GM12875 (cell line): ENCODE data around the gene EPS8L3.

Source experiments
- H3K4me3 ChIP-seq: one replicate; pipeline ENCODE4 v1.5.1; 2011; ENCODE audit warnings: low read depth, low read length, control low read depth
- TF ChIP-seq, protein P1 (sequence below): IDR thresholded peaks from 2 replicates; pipeline ENCODE4 v1.5.1; 2011; ENCODE audit warnings: low read depth, mild to moderate bottlenecking, control low read depth, inconsistent platforms, low read length, moderate library complexity, borderline replicate concordance; ENCODE audit not compliant: insufficient read depth

EPS8L3 gene

DNA sequence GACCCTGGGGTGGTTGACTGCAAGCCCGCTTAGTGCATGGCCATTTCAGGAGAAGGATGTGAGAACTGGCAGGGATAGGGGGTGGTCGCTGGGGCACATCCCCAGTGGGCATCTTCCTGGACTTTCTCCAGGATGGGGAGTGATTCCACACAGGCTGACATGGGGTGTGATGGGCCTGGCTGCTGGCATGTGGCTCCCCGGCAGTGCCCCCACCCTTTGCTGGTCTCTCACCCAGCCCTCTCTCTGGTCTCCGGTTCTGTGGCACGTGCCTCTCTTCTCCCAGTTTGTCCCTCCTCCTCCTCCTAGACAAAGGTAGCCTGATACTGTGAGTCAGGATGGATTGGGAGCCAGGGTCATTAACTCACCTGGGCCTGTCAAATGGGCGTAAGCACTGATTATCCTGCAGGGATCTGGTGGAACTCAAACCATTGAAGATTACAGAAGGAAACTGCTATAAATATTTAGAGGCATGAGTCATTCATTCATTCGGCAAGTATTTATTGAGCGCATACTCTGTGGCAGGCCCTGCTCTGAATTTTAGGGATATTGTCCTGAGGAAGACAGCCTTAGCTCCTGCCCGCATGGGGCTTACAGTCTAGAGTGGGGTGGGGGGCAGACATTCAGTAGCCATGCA is 23.6 kb upstream of the EPS8L3 start:
- no peak overlapping the region for H3K4me3 ChIP-seq
- TF ChIP-seq, protein P1, sequence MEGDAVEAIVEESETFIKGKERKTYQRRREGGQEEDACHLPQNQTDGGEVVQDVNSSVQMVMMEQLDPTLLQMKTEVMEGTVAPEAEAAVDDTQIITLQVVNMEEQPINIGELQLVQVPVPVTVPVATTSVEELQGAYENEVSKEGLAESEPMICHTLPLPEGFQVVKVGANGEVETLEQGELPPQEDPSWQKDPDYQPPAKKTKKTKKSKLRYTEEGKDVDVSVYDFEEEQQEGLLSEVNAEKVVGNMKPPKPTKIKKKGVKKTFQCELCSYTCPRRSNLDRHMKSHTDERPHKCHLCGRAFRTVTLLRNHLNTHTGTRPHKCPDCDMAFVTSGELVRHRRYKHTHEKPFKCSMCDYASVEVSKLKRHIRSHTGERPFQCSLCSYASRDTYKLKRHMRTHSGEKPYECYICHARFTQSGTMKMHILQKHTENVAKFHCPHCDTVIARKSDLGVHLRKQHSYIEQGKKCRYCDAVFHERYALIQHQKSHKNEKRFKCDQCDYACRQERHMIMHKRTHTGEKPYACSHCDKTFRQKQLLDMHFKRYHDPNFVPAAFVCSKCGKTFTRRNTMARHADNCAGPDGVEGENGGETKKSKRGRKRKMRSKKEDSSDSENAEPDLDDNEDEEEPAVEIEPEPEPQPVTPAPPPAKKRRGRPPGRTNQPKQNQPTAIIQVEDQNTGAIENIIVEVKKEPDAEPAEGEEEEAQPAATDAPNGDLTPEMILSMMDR = no peak

DNA sequence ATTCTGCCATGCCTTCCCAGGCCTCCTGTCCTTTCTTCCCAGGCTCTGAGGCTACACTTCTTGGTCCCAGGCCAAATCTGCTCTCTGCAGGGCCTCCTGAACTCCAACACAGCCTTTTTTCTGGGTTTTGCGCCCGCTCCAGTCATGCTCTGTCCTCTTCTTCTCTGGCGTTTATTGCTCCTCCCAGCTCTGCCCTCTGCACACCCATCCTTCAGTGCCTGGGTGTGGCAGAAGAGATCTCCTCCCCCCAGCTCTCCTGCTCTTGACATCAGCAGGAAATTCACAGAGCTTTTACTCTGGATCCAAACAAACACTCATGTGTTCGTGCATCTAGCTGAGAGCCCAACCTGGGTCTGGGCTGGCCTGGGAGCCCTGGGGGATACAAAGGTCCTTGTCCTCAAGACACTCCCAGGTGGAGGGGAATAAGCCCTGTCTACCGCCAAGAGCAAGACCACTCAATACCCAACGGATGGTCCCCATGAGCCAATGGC is 22.9 kb upstream of the EPS8L3 start:
- TF ChIP-seq, protein P1 = no peak
- H3K4me3 ChIP-seq = no peak overlapping the region

DNA sequence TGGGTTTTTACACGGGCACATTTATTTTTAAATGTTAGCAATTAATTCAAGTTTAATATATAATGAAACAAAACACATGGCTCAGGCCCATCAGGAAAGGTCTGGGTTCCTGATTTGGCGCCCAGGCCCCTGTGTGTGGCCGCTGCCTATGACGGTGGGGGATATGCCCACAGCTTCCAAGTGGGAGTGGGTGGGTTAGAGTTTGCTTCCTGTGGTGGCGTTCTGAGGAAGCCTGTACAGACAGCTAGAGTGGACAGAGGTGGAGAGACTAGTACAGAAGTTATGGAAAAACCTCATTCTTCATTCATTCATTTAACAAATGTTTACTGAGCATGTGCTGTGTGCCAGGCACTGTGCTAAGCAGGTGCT is 22.4 kb upstream of the EPS8L3 start:
- TF ChIP-seq, protein P1 = no peak
- no peak overlapping the region for H3K4me3 ChIP-seq

DNA sequence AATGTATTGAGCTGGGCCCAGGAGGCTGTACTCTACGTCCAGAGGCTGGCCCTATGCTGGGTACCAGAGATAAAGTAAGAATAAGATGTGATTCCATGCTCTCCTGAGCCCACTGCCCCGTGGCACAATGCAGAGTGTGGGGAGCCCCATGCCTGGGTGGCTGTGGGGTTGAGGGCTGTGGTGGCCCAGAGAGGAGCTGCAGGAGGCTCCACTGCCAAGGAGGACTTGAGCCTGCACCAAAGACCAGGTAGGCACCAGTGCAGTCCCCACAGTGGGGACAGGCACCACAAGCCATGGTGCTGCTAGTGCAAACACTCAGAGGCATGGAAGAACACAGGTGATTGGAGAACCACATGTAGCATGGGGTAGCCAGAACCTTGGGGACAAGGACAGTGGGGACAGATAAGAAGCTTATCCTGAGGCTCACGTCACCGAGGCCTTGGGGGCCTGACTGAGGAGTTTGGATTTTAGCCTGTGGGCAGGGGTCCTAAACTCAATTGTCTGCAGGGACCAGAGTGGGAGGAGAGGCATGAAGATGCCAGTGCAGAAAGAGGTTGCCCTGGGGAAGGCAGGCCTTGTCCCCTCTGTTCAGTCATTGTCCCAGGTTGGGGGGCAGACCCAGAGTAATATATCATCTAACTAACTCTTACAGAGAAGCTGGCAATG is 21.9 kb upstream of the EPS8L3 start:
- TF ChIP-seq, protein P1 = no peak
- H3K4me3 ChIP-seq = no peak overlapping the region

DNA sequence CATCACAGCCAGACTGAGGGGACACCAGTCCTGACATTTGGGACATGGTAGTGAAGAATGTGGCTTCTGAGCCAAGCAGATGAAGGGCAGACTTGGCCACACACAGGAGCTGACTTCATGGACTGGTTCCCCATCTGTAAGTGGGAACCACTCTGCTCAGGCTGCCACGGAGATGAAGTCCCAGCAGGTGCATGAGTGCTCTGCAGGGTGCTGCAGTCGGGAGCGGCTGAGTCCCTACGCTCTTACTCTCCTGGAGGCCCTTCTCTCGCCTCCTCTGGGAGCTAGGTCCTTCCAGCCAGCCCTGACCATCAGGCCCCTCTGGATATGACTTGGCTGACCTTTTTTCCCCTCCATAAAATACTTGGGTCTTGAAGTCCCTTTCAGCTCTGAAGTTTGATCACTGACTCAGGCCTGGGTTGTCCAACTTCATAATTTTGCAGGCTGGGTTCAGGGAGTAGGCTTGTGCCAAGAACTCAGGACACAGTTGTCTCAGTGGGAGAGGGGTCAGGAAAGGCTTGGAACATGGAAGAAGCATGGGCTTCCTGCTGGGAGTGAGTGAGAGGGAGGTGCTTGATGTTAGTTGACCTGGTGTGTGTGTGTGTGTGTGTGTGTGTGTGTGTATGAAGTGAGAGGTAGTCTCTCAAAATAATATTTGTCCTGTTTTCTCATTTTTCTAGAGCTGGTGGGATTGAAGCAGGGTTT is 21.0 kb upstream of the EPS8L3 start:
- TF ChIP-seq, protein P1 = no peak

DNA sequence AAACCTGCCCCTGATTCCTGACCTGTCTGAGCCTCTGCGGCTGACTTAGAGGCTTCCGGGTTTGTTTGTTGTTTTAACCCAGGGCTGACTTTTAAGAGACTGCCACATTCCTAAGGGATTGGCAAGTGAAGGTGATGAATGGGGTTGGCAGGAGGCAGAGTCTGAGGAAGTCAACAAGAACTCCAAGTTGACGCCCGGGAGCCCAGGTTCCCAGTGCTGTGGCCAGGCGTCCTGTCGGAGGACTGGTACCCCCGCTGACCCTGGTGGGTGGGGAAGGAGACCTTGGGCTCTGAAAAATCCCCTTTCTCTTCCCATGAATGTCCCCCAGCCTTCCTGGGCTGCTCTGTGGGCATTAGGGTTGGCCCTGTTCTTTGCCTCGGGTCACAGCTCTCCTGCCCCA is 19.7 kb upstream of the EPS8L3 start:
- TF ChIP-seq, protein P1 = no peak
- H3K4me3 ChIP-seq = no peak overlapping the region

More for the DNA sequence above, 21.0 kb upstream of the EPS8L3 start:
- H3K4me3 ChIP-seq = no peak overlapping the region
